AG04450 (cell line): ENCODE results near the gene FRMD8. TPM values are rescaled to one million over a fixed set of nuclear protein-coding genes. Genes with fewer than 3 reads are reported as not detected.

Source experiments
- CTCF ChIA-PET: fragments of 300-600, 350-600 bp; formaldehyde crosslinking; extraction: SDS; loops from one replicate; lab custom pipeline; 2022; ENCODE audit warnings: antibody characterized with exemption, inconsistent platforms; lab: Charles Lee
- POLR2A ChIA-PET: fragments of 350-600 bp; formaldehyde crosslinking; extraction: SDS; loops from one replicate; lab custom pipeline; 2021; ENCODE audit warnings: antibody characterized with exemption, inconsistent platforms; lab: Yijun Ruan, JAX
- DNase-seq: peaks from one replicate; pipeline ENCODE4 v3.0.0-alpha.2; 2011; ENCODE audit warnings: low read depth, low spot score
- H3K27ac ChIP-seq: one replicate; pipeline ENCODE4 v1.5.1; 2012; ENCODE audit warnings: low read depth, low read length, control low read depth
- H3K27me3 ChIP-seq: one replicate; pipeline ENCODE4 v1.6.0; 2012; ENCODE audit warnings: low read length; ENCODE audit not compliant: control insufficient read depth, insufficient read depth
- H3K4me3 ChIP-seq: 2 replicates; pipeline ENCODE4 v1.5.1; 2011; ENCODE audit warnings: mild to moderate bottlenecking, low read depth, low read length, control low read depth
- H3K9me3 ChIP-seq: 2 replicates; pipeline ENCODE4 v1.5.1; 2012; ENCODE audit warnings: low read length; ENCODE audit not compliant: control insufficient read depth, insufficient read depth
- CTCF ChIP-seq: IDR thresholded peaks from 2 replicates; pipeline ENCODE4 v1.5.1; 2011; ENCODE audit warnings: low read depth, low read length, control low read depth, inconsistent platforms
- polyA plus RNA-seq: library from polyadenylated mRNA; depleted of rRNA; stranded (reverse); fragments of >200 nt; gene quantifications from 2 replicates; pipeline ENCODE4 v1.2.3, GENCODE V29; 2011

Gene FRMD8
- polyA plus RNA-seq, 1 experiment, result 10.7 TPM

- Histone ChIP-seq H3K27me3 (no peaks in the 10 kb centered on the region), H3K9me3 (no peaks in the 10 kb centered on the region), H3K27ac (peak overlapping the region; percentile 59), H3K4me3 (peak overlapping the region; percentile 97)
- CTCF ChIA-PET, result no interaction called here
- POLR2A ChIA-PET, result interaction anchor here (1.0 to 17.0 kb wide), 5 partner anchors 8 to 96 kb away, joined by 3 to 999 read pairs (median 6); partner anchors contain the start of genes MALAT1, NEAT1 and SCYL1
- DNase-seq, result no peak
- TF ChIP-seq CTCF, result no peak
Observed at GRCh38 chr11:65428578-65429067, 42.2 kb downstream of the FRMD8 start.

- CTCF ChIA-PET, result no interaction called here
- Histone ChIP-seq H3K9me3 (no peaks in the 10 kb centered on the region), H3K27ac (peak overlapping the region; percentile 66), H3K4me3 (peak overlapping the region; percentile 97), H3K27me3 (no peaks in the 10 kb centered on the region)
- DNase-seq, result no peak
- TF ChIP-seq CTCF, result no peak
- POLR2A ChIA-PET, result interaction anchor here (1.0 to 17.0 kb wide), 5 partner anchors 9 to 96 kb away, joined by 3 to 999 read pairs (median 6); partner anchors contain the start of genes MALAT1, NEAT1 and SCYL1
Observed at GRCh38 chr11:65429068-65429681, 42.7 kb downstream of the FRMD8 start.

GRCh38 chr11:65429724-65430405, 43.4 kb downstream of the FRMD8 start:
- peak overlapping the region; percentile 66 for H3K27ac ChIP-seq
- H3K9me3 ChIP-seq, result no peaks in the 10 kb centered on the region
- no peaks in the 10 kb centered on the region for H3K27me3 ChIP-seq
- peak overlapping the region; percentile 97 for H3K4me3 ChIP-seq
- CTCF ChIA-PET, result no interaction called here
- POLR2A ChIA-PET, result interaction anchor here (0.6 to 17.0 kb wide), 5 partner anchors 9 to 72 kb away, joined by 3 to 999 read pairs (median 6); partner anchors contain the start of genes MALAT1 and NEAT1
- TF ChIP-seq CTCF, result no peak
- no peak for DNase-seq

GRCh38 chr11:65430406-65431217, 44.2 kb downstream of the FRMD8 start:
- CTCF ChIA-PET, result no interaction called here
- no peaks in the 10 kb centered on the region for H3K27me3 ChIP-seq
- no peak for DNase-seq
- H3K4me3 ChIP-seq, result peak overlapping the region; percentile 97
- POLR2A ChIA-PET, result interaction anchor here (1.6 to 17.0 kb wide), 4 partner anchors 10 to 71 kb away, joined by 4 to 999 read pairs (median 26); partner anchors contain the start of genes MALAT1 and NEAT1
- no peaks in the 10 kb centered on the region for H3K9me3 ChIP-seq
- H3K27ac ChIP-seq, result peak overlapping the region; percentile 66
- no peak for TF ChIP-seq CTCF
